Epithelial cell of esophagus (primary cell): ENCODE results near the gene PLSCR2.
"Not testable (repeated sequence)": the region's sequence is repeated elsewhere in the genome, so short reads cannot be mapped to it uniquely, and the experiment has no call there.

ENCODE experiments used
- DNase-seq: peaks from one replicate; pipeline ENCODE4 v3.0.0; 2010; ENCODE audit warnings: low read depth
- H3K4me3 ChIP-seq: 2 replicates; pipeline ENCODE4 v1.5.1; 2011; ENCODE audit warnings: mild to moderate bottlenecking, low read length, control low read depth
- TF ChIP-seq, protein P1 (sequence below): IDR thresholded peaks from 2 replicates; pipeline ENCODE4 v1.5.1; 2011; ENCODE audit warnings: low read depth, mild to moderate bottlenecking, low read length, control low read depth, inconsistent platforms; ENCODE audit not compliant: insufficient read depth; ENCODE audit errors: missing control alignments

PLSCR2 gene

GRCh38 chr3:146496726-146497125 is 27.4 kb upstream of the PLSCR2 start:
- TF ChIP-seq, protein P1, sequence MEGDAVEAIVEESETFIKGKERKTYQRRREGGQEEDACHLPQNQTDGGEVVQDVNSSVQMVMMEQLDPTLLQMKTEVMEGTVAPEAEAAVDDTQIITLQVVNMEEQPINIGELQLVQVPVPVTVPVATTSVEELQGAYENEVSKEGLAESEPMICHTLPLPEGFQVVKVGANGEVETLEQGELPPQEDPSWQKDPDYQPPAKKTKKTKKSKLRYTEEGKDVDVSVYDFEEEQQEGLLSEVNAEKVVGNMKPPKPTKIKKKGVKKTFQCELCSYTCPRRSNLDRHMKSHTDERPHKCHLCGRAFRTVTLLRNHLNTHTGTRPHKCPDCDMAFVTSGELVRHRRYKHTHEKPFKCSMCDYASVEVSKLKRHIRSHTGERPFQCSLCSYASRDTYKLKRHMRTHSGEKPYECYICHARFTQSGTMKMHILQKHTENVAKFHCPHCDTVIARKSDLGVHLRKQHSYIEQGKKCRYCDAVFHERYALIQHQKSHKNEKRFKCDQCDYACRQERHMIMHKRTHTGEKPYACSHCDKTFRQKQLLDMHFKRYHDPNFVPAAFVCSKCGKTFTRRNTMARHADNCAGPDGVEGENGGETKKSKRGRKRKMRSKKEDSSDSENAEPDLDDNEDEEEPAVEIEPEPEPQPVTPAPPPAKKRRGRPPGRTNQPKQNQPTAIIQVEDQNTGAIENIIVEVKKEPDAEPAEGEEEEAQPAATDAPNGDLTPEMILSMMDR = no peak
- no peak for DNase-seq
- no peak overlapping the region for H3K4me3 ChIP-seq

GRCh38 chr3:146496251-146496650 is 26.9 kb upstream of the PLSCR2 start:
- no peak for DNase-seq
- TF ChIP-seq, protein P1 = no peak
- H3K4me3 ChIP-seq = no peak overlapping the region

DNA sequence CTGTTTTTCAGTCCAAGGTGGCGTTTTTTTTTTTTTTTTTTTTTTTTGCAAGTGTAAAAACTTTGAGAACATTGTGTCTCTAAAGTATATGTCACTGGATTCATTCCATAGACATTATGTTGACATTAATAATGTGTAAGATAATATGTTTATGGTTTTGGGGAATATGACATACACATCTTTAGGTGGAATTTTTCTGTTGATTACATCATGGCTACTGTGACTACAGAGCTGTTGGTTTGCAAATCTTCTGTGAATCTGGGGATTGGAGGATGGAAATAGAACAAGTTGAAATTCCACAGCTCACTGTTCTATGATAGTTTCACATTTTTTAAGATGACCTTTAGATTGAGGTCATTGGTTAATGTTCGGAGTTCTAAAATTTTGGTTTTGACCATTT is 24.4 kb upstream of the PLSCR2 start:
- DNase-seq = no peak
- TF ChIP-seq, protein P1 = no peak
- H3K4me3 ChIP-seq = no peak overlapping the region

DNA sequence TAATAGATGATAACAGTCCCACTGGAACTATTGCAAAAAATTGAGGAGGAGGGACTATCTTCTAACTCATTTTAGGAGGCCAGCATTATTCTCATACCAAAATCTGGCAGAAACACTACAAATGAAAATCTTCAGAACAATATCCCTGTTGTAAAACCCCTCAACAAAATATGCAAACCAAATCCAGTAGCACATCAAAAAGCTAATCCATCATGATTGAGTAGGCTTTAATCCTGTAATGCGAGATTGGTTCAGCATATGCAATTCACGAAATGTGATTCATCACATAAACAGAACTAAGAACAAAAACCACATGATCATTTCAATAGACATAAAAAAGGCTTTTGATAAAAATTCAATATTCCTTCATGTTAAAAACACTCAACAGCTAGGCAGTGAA is 23.9 kb upstream of the PLSCR2 start:
- DNase-seq = peak; percentile 44
- TF ChIP-seq, protein P1 = no peak
- H3K4me3 ChIP-seq = no peak overlapping the region

DNA sequence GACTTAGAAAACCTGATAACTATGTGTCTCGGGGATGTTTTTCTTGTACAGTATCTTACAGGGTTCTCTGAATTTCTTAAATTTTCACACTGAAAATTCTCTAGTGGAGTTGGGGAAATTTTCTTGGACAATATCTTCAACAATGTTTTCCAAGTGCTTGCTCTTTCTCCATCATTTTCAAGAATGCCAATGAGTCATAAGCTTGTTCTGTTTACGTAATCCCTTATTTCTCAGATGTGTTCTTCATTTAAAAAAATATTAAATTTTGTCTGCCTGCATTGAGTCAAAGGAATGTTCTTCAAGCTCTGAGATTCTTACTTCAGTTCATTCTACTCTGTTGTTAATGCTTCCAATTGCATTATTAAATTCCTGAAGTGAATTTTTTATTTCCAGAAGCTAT is 21.9 kb upstream of the PLSCR2 start:
- TF ChIP-seq, protein P1 = no peak
- peak; percentile 49 for DNase-seq
- no peak overlapping the region for H3K4me3 ChIP-seq

GRCh38 chr3:146485297-146485696 is 15.9 kb upstream of the PLSCR2 start:
- TF ChIP-seq, protein P1 = no peak
- DNase-seq = no peak
- H3K4me3 ChIP-seq = no peak overlapping the region

DNA sequence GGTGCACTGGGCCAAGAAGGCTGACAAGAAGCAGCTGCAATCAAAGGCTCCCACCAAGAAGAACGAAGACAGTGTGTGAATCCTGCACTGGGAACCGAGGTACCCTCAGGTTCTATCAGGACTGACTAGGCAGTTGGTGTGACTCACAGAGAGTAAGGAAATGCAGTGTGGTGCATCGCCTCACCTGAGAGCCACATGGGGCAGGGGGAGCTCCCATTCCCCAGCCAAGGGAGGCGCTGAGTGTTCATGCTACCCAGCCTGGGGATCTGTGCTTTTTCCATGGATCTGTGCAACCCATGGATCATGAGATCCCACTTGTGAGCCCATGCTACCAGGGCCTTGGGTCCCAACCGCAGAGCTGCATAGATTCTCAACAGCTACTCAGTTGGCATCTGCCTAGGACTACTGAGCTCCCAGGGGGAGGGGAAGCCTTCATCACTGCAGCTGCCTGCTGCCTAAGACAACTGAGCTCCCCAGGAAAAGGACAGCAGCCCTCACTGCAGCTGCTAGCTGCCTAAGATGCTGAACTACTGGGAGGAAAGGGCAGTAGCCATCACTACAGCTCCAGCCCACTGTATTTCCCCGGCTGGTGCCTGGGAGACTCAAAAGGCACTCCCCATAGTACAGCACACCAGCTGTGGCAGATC is 6.9 kb upstream of the PLSCR2 start:
- no peak overlapping the region for H3K4me3 ChIP-seq
- TF ChIP-seq, protein P1 = no peak
- no peak for DNase-seq

DNA sequence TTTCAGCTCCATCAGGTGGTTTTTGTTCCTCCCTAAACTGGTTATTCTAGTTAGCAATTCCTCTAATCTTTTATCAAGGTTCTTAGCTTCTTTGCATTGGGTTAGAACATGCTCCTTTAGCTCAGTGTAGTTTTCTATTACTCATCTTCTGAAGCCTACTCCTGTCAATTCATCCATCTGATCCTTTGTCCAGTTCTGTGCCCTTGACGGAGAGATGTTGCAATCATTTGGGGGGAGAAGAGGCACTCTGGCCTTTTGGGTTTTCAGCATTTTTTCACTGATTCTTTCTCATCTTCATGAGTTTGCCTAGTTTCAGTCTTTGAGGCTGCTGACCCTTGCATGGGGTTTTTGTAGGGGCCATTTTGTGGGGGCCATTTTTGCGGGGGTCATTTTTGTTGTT is 5.6 kb upstream of the PLSCR2 start:
- H3K4me3 ChIP-seq = not testable (repeated sequence)
- DNase-seq = peak; percentile 7
